Prostate gland (tissue), 2 donors: ENCODE results near the gene ARHGAP32.

Source experiments
- POLR2AphosphoS5 ChIP-seq: sonication (generic); formaldehyde crosslinking; IDR thresholded peaks from one replicate; pipeline ENCODE4 v1.6.1; 2017; ENCODE audit warnings: antibody characterized with exemption
- TF ChIP-seq, protein P1 (sequence below), 4 experiments: fragments of 200-600 bp in 2 of 4; fragments of 450-650 bp in 2 of 4; sonication (generic) in 2 of 4; IDR thresholded peaks; 1 replicate in 3 of 4; 2 replicates in 1 of 4; pipeline ENCODE4 v1.5.1; 2016 to 2019; ENCODE audit warnings: antibody characterized with exemption in 4 of 4, mild to moderate bottlenecking in 2 of 4, moderate library complexity in 2 of 4

DNA sequence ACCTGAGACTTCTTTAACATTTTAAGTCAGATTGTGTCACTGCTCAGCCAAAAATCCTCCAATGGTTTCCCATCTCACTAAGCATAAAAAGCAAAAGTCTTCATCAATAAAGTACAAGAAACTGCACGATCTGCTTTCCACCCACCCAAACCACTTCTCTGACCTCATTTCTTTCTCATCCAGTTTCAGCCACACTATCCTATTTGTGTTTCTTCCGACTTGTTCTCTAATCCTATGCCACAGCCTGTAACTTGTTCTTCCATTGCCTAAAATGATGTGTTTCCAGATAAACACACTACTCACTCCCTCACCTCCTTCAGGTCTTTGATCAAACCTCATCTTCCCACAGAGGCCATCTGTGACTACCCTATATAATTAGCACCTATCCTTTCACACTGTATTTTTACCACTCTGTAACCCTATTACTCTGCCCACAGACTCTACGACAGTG, 28.4 kb downstream of the ARHGAP32 start:
- TF ChIP-seq, protein P1, sequence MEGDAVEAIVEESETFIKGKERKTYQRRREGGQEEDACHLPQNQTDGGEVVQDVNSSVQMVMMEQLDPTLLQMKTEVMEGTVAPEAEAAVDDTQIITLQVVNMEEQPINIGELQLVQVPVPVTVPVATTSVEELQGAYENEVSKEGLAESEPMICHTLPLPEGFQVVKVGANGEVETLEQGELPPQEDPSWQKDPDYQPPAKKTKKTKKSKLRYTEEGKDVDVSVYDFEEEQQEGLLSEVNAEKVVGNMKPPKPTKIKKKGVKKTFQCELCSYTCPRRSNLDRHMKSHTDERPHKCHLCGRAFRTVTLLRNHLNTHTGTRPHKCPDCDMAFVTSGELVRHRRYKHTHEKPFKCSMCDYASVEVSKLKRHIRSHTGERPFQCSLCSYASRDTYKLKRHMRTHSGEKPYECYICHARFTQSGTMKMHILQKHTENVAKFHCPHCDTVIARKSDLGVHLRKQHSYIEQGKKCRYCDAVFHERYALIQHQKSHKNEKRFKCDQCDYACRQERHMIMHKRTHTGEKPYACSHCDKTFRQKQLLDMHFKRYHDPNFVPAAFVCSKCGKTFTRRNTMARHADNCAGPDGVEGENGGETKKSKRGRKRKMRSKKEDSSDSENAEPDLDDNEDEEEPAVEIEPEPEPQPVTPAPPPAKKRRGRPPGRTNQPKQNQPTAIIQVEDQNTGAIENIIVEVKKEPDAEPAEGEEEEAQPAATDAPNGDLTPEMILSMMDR (IDR thresholded peaks at IDR 0.05), result no peak
- TF ChIP-seq POLR2AphosphoS5, result no peak
